Suprapubic skin (tissue), 4 donors: ENCODE measurements around the gene CFAP45.

Source experiments
- CTCF ChIP-seq, 2 donors: fragments of 200-600 bp in 1 of 2; fragments of 450-650 bp in 1 of 2; sonication (generic) in 1 of 2; IDR thresholded peaks; one replicate each; pipeline ENCODE4 v1.5.1; 2016 to 2019; ENCODE audit warnings: antibody characterized with exemption in 2 of 2, mild to moderate bottlenecking in 1 of 2, moderate library complexity in 1 of 2
- EP300 ChIP-seq: sonication (generic); formaldehyde crosslinking; IDR thresholded peaks from one replicate; pipeline ENCODE4 v1.6.1; 2017; ENCODE audit warnings: antibody characterized with exemption
- POLR2AphosphoS5 ChIP-seq, 3 donors: sonication (generic); formaldehyde crosslinking; IDR thresholded peaks; one replicate each; pipeline ENCODE4 v1.6.1; 2017; ENCODE audit warnings: antibody characterized with exemption in 3 of 3

GRCh38 chr1:159835862-159836525 lies 64.0 kb downstream of the CFAP45 start:
- TF ChIP-seq CTCF (IDR thresholded peaks at IDR 0.05), result no peak
- TF ChIP-seq POLR2AphosphoS5 (IDR thresholded peaks at IDR 0.05), result no peak
- TF ChIP-seq EP300, result no peak
